Hypothalamus (tissue), 51 donors: ENCODE data around the gene COTL1.
"Not testable (repeated sequence)": the region's sequence is repeated elsewhere in the genome, so short reads cannot be mapped to it uniquely, and the experiment has no call there.

ENCODE experiments used
- DNase-seq, 51 donors: peaks; one replicate each; lab custom pipeline; 2025; lab: John Stamatoyannopoulos, UW

COTL1 gene

DNA sequence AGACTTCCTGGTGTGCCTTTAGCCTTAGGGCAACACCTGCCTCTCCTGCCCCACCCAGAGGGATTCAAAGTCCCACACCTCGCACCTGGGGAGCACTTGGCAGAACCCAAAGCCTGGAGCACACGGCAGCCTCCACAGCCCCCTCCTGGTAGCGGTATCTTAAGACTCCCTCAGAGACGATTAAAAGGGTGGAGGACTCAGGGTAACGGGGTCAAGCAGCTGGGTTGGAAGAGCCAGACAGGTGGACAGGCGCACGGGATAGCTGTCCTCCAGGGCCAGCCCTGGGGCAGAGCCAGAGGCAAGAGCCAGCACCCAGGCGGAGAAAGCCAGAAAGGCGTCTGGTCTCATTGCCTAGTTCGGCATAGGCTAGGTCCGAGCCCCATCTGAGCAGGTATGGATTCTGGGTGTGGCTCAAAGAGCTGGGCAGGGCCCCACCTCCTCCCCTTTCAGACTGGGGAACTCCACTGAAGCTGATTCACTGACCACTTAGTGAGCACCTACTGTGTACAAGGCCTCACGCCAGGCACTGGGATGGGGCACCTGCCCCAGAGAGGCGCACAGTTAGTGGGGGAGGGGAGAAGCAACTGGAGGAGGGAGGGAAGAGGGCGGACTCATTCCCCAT is 58.5 kb downstream of the COTL1 start:
- DNase-seq = no peak

DNA sequence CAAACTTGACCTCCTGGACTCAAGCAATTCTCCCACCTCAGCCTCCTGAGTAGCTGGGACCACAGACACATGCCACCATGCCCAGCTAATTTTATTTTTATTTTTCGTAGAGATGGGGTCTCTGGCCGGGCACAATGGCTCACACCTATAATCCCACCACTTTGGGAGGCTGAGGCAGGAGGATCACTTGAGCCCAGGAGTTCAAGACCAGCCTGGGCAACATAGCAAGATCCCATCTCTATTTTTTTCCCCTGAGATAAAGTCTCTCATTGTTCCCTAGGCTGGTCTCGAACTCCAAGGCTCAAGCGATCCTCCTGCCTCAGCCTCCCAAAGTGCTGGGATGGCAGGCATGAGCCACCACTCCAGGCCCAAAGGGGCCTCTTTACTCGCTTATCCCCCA is 59.0 kb downstream of the COTL1 start:
- not testable (repeated sequence) for DNase-seq

- DNase-seq = no peak
These were observed 60.4 kb downstream of the COTL1 start for GRCh38 chr16:84557504-84557903.

- DNase-seq = no peak
These were observed 60.8 kb downstream of the COTL1 start for GRCh38 chr16:84557059-84557458.

GRCh38 chr16:84555418-84556196 is 62.3 kb downstream of the COTL1 start:
- DNase-seq = peak in 32 of 51 donors; percentile 7 to 78 (median 51)

GRCh38 chr16:84554627-84555328 is 63.1 kb downstream of the COTL1 start:
- no peak for DNase-seq

- DNase-seq = no peak
These were observed 63.9 kb downstream of the COTL1 start for GRCh38 chr16:84553873-84554399.

DNA sequence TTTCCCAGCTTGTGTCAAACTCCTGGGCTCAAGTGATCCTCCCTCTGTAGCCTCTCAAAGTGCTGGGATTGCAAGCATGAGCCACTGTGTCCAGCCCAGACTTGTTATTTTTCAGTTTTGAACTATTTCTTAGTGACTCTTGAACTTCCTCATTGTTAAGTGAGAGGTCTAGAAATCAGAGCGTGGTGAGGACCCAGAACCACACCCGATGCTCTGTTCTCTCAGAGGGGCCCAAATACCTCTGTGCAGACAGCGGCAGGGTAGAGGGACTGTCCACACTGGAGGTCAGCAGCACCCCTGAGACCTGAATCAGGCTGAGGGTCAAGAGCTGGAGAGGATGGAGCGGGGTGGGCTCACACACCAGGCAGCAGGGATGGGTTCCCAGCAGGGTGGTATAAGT is 65.7 kb downstream of the COTL1 start:
- DNase-seq = no peak

GRCh38 chr16:84550096-84550495 is 67.8 kb downstream of the COTL1 start:
- DNase-seq = no peak

DNA sequence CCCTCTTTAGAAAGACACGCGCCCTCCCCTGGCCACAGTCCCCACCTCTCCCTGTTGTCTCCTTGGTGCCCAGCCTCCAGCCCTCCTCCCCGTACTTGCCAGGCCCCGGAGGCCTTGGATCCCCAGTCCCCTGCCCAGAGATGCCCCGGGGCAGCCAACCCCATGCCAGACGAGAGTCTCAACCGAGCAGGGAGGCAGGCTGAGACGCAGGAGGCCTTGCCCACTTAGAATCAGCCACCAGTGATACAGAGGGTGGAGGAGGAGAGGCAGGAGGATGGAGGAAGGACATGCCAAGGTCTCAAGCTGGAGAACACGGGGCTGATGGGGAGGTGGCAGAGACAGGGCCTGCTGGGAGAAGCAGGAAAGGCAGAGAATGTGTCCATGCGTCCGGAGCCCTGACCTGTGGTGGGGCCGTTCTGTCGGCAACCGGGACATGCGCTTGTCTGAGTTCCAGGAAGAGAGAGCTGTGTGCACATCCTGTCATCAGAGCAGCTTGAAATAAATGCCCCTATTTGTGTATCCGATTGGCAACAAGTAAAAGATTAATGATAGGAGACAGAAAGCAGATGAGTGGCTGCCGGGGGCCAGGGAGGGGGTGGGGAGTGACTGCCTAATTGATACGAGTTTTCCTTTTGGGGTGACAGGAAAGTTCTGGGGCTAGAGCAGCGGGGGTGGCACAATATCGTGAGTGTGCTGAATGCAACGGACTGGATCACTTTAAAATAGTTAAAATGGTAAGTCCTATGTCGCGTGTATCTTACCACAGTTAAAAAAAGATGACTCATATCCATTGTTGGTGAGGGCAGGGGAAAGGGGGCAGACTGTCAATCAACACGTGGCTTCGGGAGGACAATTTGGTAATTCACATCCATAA is 68.7 kb downstream of the COTL1 start:
- peak in 16 of 51 donors; percentile 21 to 64 (median 42) for DNase-seq

DNA sequence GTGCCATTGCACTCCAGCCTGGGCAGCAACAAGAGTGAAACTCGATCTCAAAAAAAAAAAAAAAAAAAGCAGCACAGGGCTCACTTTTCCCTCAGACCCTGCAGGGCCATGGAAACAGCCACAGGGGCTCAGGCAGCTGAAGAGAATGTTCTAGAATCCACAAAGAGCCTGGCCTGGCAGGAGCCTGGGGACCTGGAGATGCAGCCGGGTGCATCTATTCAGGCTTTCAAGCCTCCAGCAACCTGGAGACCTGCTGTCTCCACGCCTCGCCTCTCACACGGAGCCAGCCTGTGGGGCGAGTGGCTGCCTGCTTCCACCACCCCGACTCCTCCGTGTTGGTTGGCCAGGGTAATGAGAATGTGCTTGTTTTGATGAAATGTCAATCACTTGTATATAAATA is 69.4 kb downstream of the COTL1 start:
- peak in 16 of 51 donors; percentile 12 to 63 (median 43) for DNase-seq

GRCh38 chr16:84547546-84548061 is 70.3 kb downstream of the COTL1 start:
- DNase-seq = no peak

- no peak for DNase-seq
These were observed 71.0 kb downstream of the COTL1 start for GRCh38 chr16:84546669-84547545.

- DNase-seq = no peak
These were observed 72.7 kb downstream of the COTL1 start for GRCh38 chr16:84545114-84545737.

DNA sequence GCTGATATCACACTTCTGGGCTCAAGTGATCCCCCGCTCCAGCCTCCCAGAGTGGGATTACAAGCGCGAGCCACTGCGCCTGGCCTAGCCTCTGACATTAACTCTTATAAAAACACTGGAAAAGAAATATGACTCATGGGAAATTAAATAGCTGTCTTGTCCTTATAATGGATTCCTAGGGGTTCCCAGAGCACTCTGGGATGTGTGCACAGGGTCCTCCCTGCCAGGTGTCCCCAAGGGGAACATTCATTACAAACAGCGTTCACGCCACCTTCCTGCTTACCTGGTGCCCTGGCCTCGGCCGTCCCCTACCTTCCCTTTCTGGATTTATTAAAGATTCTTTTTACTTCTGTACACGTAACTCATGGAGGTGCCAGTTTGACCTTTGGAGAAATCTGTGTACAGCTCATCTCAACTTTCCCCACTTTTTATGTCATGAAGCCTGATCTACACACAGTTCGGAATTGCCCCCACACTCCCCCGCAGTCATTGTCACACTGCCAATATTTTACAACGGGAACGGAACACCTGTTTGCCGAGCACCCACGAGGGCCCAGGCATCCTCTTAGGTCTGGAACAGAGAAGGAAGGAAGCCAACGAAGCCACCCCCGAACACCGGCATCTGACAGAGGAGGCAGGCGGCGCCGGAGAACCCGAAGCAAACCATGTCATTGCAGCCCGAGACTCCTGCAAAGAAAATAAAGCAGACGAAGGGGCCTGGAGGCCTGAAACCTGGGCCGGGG is 73.7 kb downstream of the COTL1 start:
- peak in 4 of 51 donors; percentile 9 to 48 (median 34) for DNase-seq

- no peak for DNase-seq
These were observed 74.6 kb downstream of the COTL1 start for GRCh38 chr16:84543253-84543652.

GRCh38 chr16:84541999-84542817 is 75.7 kb downstream of the COTL1 start:
- no peak for DNase-seq
